Measurements from ENCODE around the gene ZNF501. TPM values are rescaled to one million over a fixed set of nuclear protein-coding genes. Genes with fewer than 3 reads are reported as not detected.

Gene ZNF501
- total and polyA plus RNA-seq, 12 donors: 1.5 to 8.7 (median 4.4) TPM

- TF ChIP-seq CTCF (IDR thresholded peaks at IDR 0.05): no peak
- ATAC-seq (no peak), DNase-seq (no peak)
- WGBS, 2 donors: 99% methylated on average over 10 of the region's 10 CpGs
- Histone ChIP-seq H3K9me3 (peaks cover 13 to 100% (median 99%) of the 10 kb centered on the region in 11 donors), H3K4me3 (no peak overlapping the region), H3K27me3 (no peaks in the 10 kb centered on the region), H3K36me3 (peaks cover 0 to 86% (median 45%) of the 10 kb centered on the region in 9 donors), H3K27ac (no peak overlapping the region), H3K4me1 (no peaks in the 10 kb centered on the region)
- intact Hi-C loops (cut with DNase I): loop anchor here in 1 of 10 donors (10.0 kb wide), 1 partner anchor 143 kb away; the partner anchor contains the start of gene TMEM42
These were observed 8.0 kb upstream of the ZNF501 start for GRCh38 chr3:44721231-44722102.

- TF ChIP-seq CTCF (IDR thresholded peaks at IDR 0.05): no peak
- intact Hi-C loops (cut with DNase I): loop anchor here in 1 of 10 donors (10.0 kb wide), 1 partner anchor 143 kb away; the partner anchor contains the start of gene TMEM42
- no peak overlapping the region for H3K4me3 ChIP-seq
- H3K27ac ChIP-seq: no peak overlapping the region
- peaks cover 13 to 100% (median 98%) of the 10 kb centered on the region in 11 donors for H3K9me3 ChIP-seq
- DNase-seq (no peak), ATAC-seq (no peak)
- H3K36me3 ChIP-seq: peaks cover 0 to 80% (median 45%) of the 10 kb centered on the region in 9 donors
- no peaks in the 10 kb centered on the region for H3K4me1 ChIP-seq
- no peaks in the 10 kb centered on the region for H3K27me3 ChIP-seq
- WGBS, 2 donors: 97 to 98% methylated on average over 1 of the region's 1 CpG
These were observed 7.4 kb upstream of the ZNF501 start for GRCh38 chr3:44722103-44722401.

GRCh38 chr3:44734646-44735168 lies 5.3 kb downstream of the ZNF501 start:
- no peak overlapping the region for H3K27ac ChIP-seq
- no peaks in the 10 kb centered on the region for H3K27me3 ChIP-seq
- ATAC-seq (no peak), DNase-seq (no peak)
- TF ChIP-seq CTCF (IDR thresholded peaks at IDR 0.05): no peak
- H3K36me3 ChIP-seq: peaks cover 0 to 75% (median 51%) of the 10 kb centered on the region in 9 donors
- WGBS, 2 donors: 99% methylated on average over 3 of the region's 3 CpGs
- intact Hi-C loops (cut with DNase I): no loop called here
- no peak overlapping the region for H3K4me3 ChIP-seq
- H3K9me3 ChIP-seq: peaks cover 13 to 98% (median 83%) of the 10 kb centered on the region in 11 donors
- H3K4me1 ChIP-seq: peaks cover 0 to 8% (median 0%) of the 10 kb centered on the region in 9 donors

GRCh38 chr3:44761101-44761423 lies 31.6 kb downstream of the ZNF501 start:
- intact Hi-C loops (cut with DNase I): loop anchor here in 6 of 10 donors (1.0 to 10.0 kb wide), 8 partner anchors 32 to 246 kb away; partner anchors contain the start of genes TMEM42 (in 5 of the 6), ZNF502 (in 2 of the 6) and ZNF501 (in 1 of the 6)
- peaks cover 0 to 21% (median 12%) of the 10 kb centered on the region in 9 donors for H3K4me1 ChIP-seq
- DNase-seq: no peak
- H3K9me3 ChIP-seq: peaks cover 0 to 38% (median 0%) of the 10 kb centered on the region in 11 donors
- no peaks in the 10 kb centered on the region for H3K27me3 ChIP-seq
- H3K27ac ChIP-seq: peak overlapping the region in 9 of 10 donors; percentile 26 to 92 (median 75)
- H3K36me3 ChIP-seq: peaks cover 0 to 30% (median 5%) of the 10 kb centered on the region in 9 donors
- no peak for TF ChIP-seq CTCF (IDR thresholded peaks at IDR 0.05)
- ATAC-seq: peak in 3 of 8 donors; percentile 4 to 11 (median 5)
- peak overlapping the region; percentile 56 to 94 (median 86) for H3K4me3 ChIP-seq
- 1 to 2% methylated on average over 15 of the region's 15 CpGs for WGBS, 2 donors
